Parathyroid adenoma (tissue), 2 donors: ENCODE measurements around the gene KRTAP19-5.

Experiments used
- H2AFZ ChIP-seq: fragments of 300-600 bp; sonication (generic); one replicate; pipeline ENCODE4 v1.7.0; 2017; ENCODE audit warnings: antibody characterized with exemption, mild to moderate bottlenecking
- H3K27ac ChIP-seq: fragments of 300-600 bp; sonication (generic); one replicate; pipeline ENCODE4 v1.7.0; 2017
- H3K27me3 ChIP-seq: fragments of 300-600 bp; sonication (generic); one replicate; pipeline ENCODE4 v1.7.0; 2017; ENCODE audit warnings: low read length; ENCODE audit not compliant: control insufficient read depth, insufficient read depth
- H3K36me3 ChIP-seq: fragments of 300-600 bp; sonication (generic); one replicate; pipeline ENCODE4 v1.7.0; 2017; ENCODE audit warnings: low read length; ENCODE audit not compliant: control insufficient read depth, insufficient read depth
- H3K4me1 ChIP-seq: fragments of 300-600 bp; sonication (generic); one replicate; pipeline ENCODE4 v1.7.0; 2017; ENCODE audit warnings: control low read depth
- H3K4me2 ChIP-seq: fragments of 300-600 bp; sonication (generic); one replicate; pipeline ENCODE4 v1.7.0; 2017; ENCODE audit warnings: low read length
- H3K4me3 ChIP-seq: fragments of 300-600 bp; sonication (generic); one replicate; pipeline ENCODE4 v1.7.0; 2017; ENCODE audit warnings: low read depth, low read length
- H3K79me2 ChIP-seq: fragments of 300-600 bp; sonication (generic); one replicate; pipeline ENCODE4 v1.7.0; 2017; ENCODE audit warnings: control low read depth
- H3K9ac ChIP-seq: fragments of 300-600 bp; sonication (generic); one replicate; pipeline ENCODE4 v1.7.0; 2017; ENCODE audit warnings: mild to moderate bottlenecking
- H3K9me3 ChIP-seq: fragments of 300-600 bp; sonication (generic); one replicate; pipeline ENCODE4 v1.7.0; 2017; ENCODE audit warnings: low read length; ENCODE audit not compliant: control insufficient read depth
- CTCF ChIP-seq: fragments of 300-600 bp; sonication (generic); IDR thresholded peaks from one replicate; pipeline ENCODE4 v1.7.0; 2017; ENCODE audit warnings: antibody characterized with exemption, mild to moderate bottlenecking
- donor health status: primary hyperparathyroidism.

The KRTAP19-5 gene

GRCh38 chr21:30480145-30480544 is 21.8 kb downstream of the KRTAP19-5 start, which contains the start of gene KRTAP19-1:
TSS of gene KRTAP19-1 (minus strand) at chr21:30480367. CDS start at chr21:30480317, 50 bp downstream.
- Histone ChIP-seq H3K27me3 (no peaks in the 10 kb centered on the region), H3K9ac (no peak within 1 kb of the TSS), H3K9me3 (no peaks in the 10 kb centered on the region), H3K4me1 (no peaks in the 10 kb centered on the region), H3K79me2 (no peaks in the 10 kb centered on the region), H3K4me2 (no peak within 1 kb of the TSS), H3K4me3 (no peak within 1 kb of the TSS), H3K36me3 (no peaks in the 10 kb centered on the region), H3K27ac (no peak within 1 kb of the TSS), H2AFZ (no peak within 1 kb of the TSS)
- no peak for TF ChIP-seq CTCF

- no peaks in the 10 kb centered on the region for H3K27me3 ChIP-seq
- no peaks in the 10 kb centered on the region for H3K4me1 ChIP-seq
- no peak overlapping the region for H3K4me2 ChIP-seq
- no peak overlapping the region for H2AFZ ChIP-seq
- H3K9ac ChIP-seq = no peak overlapping the region
- H3K9me3 ChIP-seq = no peaks in the 10 kb centered on the region
- no peak for TF ChIP-seq CTCF
- H3K4me3 ChIP-seq = no peak overlapping the region
- H3K79me2 ChIP-seq = no peaks in the 10 kb centered on the region
- no peaks in the 10 kb centered on the region for H3K36me3 ChIP-seq
- H3K27ac ChIP-seq = no peak overlapping the region
Measured at GRCh38 chr21:30479259-30479658, 22.7 kb downstream of the KRTAP19-5 start.

- no peaks in the 10 kb centered on the region for H3K9me3 ChIP-seq
- H3K9ac ChIP-seq = no peak overlapping the region
- H2AFZ ChIP-seq = no peak overlapping the region
- H3K4me3 ChIP-seq = no peak overlapping the region
- no peak overlapping the region for H3K4me2 ChIP-seq
- H3K27me3 ChIP-seq = no peaks in the 10 kb centered on the region
- no peaks in the 10 kb centered on the region for H3K36me3 ChIP-seq
- no peaks in the 10 kb centered on the region for H3K4me1 ChIP-seq
- H3K79me2 ChIP-seq = no peaks in the 10 kb centered on the region
- H3K27ac ChIP-seq = no peak overlapping the region
- TF ChIP-seq CTCF = no peak
Measured at GRCh38 chr21:30478004-30478403, 23.9 kb downstream of the KRTAP19-5 start.

- H3K27me3 ChIP-seq = no peaks in the 10 kb centered on the region
- no peak overlapping the region for H3K9ac ChIP-seq
- no peaks in the 10 kb centered on the region for H3K9me3 ChIP-seq
- no peaks in the 10 kb centered on the region for H3K4me1 ChIP-seq
- no peak overlapping the region for H2AFZ ChIP-seq
- TF ChIP-seq CTCF = no peak
- no peaks in the 10 kb centered on the region for H3K79me2 ChIP-seq
- H3K4me2 ChIP-seq = no peak overlapping the region
- no peaks in the 10 kb centered on the region for H3K36me3 ChIP-seq
- no peak overlapping the region for H3K27ac ChIP-seq
- no peak overlapping the region for H3K4me3 ChIP-seq
Measured at GRCh38 chr21:30468900-30469714, 32.8 kb downstream of the KRTAP19-5 start.

GRCh38 chr21:30463713-30464112 is 38.2 kb downstream of the KRTAP19-5 start:
- Histone ChIP-seq H3K9me3 (no peaks in the 10 kb centered on the region), H3K4me1 (no peaks in the 10 kb centered on the region), H3K27me3 (no peaks in the 10 kb centered on the region), H3K36me3 (no peaks in the 10 kb centered on the region), H3K4me2 (no peak overlapping the region), H2AFZ (no peak overlapping the region), H3K79me2 (no peaks in the 10 kb centered on the region), H3K4me3 (no peak overlapping the region), H3K9ac (no peak overlapping the region), H3K27ac (no peak overlapping the region)
- no peak for TF ChIP-seq CTCF
